Kidney capillary endothelial cell (primary cell): ENCODE data around the gene ABCC4.
A peak's percentile ranks its signal among the peaks of the same experiment; 100 is the strongest.

ENCODE experiments used
- DNase-seq: peaks from one replicate; pipeline ENCODE4 v3.0.0-alpha.2; 2018; ENCODE audit warnings: low spot score

ABCC4 gene

GRCh38 chr13:95258619-95259194, 42.5 kb downstream of the ABCC4 start:
- no peak for DNase-seq

- no peak for DNase-seq
These were observed 43.2 kb downstream of the ABCC4 start for GRCh38 chr13:95258098-95258497.

GRCh38 chr13:95256091-95256490, 45.2 kb downstream of the ABCC4 start:
- DNase-seq = peak; percentile 92

- DNase-seq = no peak
These were observed 46.0 kb downstream of the ABCC4 start for GRCh38 chr13:95255072-95255732.

GRCh38 chr13:95254339-95254738, 46.9 kb downstream of the ABCC4 start:
- DNase-seq = peak; percentile 33

GRCh38 chr13:95253033-95253432, 48.2 kb downstream of the ABCC4 start:
- DNase-seq = no peak

- DNase-seq = no peak
These were observed 49.6 kb downstream of the ABCC4 start for GRCh38 chr13:95251641-95252040.

- DNase-seq = no peak
These were observed 50.3 kb downstream of the ABCC4 start for GRCh38 chr13:95250961-95251360.

GRCh38 chr13:95248953-95249352, 52.3 kb downstream of the ABCC4 start:
- DNase-seq = no peak

GRCh38 chr13:95247852-95248251, 53.4 kb downstream of the ABCC4 start:
- DNase-seq = no peak

GRCh38 chr13:95247171-95247570, 54.1 kb downstream of the ABCC4 start:
- no peak for DNase-seq

- DNase-seq = no peak
These were observed 54.8 kb downstream of the ABCC4 start for GRCh38 chr13:95246292-95247082.

- DNase-seq = no peak
These were observed 56.2 kb downstream of the ABCC4 start for GRCh38 chr13:95245071-95245470.

- no peak for DNase-seq
These were observed 58.0 kb downstream of the ABCC4 start for GRCh38 chr13:95243207-95243606.

- no peak for DNase-seq
These were observed 59.9 kb downstream of the ABCC4 start for GRCh38 chr13:95241321-95241720.

GRCh38 chr13:95239283-95239682, 62.0 kb downstream of the ABCC4 start:
- no peak for DNase-seq

- DNase-seq = no peak
These were observed 63.9 kb downstream of the ABCC4 start for GRCh38 chr13:95237310-95237870.

GRCh38 chr13:95236774-95237173, 64.5 kb downstream of the ABCC4 start:
- DNase-seq = no peak

- no peak for DNase-seq
These were observed 65.3 kb downstream of the ABCC4 start for GRCh38 chr13:95235974-95236373.

GRCh38 chr13:95235199-95235756, 66.0 kb downstream of the ABCC4 start:
- no peak for DNase-seq

- no peak for DNase-seq
These were observed 67.0 kb downstream of the ABCC4 start for GRCh38 chr13:95234242-95234641.

GRCh38 chr13:95233026-95233635, 68.1 kb downstream of the ABCC4 start:
- no peak for DNase-seq
